ENCODE measurements around the gene DLGAP5.

The DLGAP5 gene

DNA sequence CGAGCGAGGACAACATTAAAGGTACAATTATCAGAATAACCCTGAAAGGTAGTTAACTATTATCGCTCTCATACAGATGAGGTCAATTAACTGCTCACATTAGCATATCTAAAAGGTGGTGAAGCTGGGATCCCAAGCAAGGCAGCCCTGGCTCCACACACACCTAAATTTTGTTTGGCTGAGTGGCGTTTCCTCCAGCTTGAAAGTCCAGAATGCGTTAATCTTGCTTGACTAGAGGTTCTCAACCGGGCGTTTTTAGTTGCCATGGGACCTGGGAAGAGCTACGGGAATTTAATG is 531 bp downstream of the DLGAP5 start:
- in situ Hi-C loops (cut with MboI; ENCODE audit: low sequenced_read_pairs) = no loop called here

DNA sequence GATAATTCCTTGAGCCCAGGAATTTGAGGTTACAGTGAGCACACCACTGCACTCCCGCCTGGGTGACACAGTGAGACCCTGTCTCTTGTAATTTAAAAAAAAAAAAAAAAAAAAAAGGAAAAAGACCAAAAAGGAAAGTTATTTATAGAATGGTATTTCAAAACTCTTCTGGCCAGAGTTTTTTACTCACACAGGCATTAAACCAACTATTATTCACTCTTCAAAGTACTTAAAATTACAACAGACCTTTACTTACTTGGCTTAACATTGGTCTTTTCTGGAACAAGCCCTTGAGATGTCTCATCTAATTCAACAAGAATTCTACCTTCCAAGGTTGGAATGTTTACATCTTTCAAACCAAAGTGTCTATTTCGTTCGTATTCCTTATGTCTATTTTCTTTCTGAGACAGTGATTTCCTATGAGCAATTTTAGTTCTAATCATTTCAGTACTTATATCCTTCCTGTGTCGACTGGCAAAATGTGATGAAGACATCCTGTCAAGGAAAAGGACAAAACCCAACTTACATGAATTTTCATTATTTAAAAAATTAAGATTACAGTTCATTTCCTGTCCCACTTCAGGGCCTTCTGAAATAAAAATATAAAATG is 2.6 kb downstream of the DLGAP5 start:
- in situ Hi-C loops (cut with MboI; ENCODE audit: low sequenced_read_pairs) = no loop called here

DNA sequence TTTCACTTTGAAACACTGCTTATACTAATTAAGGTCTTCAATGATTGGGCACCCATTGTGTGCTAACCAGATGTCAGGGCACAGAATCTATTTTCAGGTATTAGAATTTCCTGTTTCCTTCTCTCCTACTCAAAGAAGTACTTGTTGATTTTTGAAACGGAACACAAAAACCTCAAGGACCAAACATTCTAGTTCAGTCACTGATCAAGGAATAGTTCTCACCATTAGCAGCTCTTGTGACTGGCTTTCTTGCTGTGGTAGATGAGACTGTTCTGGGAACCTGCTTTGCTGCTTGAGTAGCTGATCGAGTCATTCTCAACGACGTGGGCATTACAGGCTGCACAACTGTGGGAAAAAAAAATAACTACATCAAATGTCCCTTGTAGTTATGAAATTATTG is 11.0 kb downstream of the DLGAP5 start:
- in situ Hi-C loops (cut with MboI; ENCODE audit: low sequenced_read_pairs) = no loop called here

DNA sequence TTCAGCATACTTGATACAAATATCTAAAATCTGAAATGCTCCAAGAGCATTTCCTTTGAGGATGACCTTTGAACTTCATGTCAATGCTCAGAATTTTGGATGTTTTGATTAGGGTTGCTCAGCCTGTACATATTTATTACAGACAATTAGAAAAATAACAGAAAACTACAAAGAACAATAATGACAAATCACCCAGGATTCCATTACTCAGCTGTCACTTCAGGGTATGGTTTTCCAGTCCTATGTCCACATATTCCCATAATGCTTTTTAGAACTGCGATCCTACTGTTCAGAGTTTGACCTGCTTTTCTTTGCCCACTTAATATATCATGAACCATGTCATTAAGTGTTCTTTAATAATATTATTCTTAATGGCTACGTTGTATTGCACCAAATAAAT is 11.4 kb downstream of the DLGAP5 start:
- in situ Hi-C loops (cut with MboI; ENCODE audit: low sequenced_read_pairs) = no loop called here

DNA sequence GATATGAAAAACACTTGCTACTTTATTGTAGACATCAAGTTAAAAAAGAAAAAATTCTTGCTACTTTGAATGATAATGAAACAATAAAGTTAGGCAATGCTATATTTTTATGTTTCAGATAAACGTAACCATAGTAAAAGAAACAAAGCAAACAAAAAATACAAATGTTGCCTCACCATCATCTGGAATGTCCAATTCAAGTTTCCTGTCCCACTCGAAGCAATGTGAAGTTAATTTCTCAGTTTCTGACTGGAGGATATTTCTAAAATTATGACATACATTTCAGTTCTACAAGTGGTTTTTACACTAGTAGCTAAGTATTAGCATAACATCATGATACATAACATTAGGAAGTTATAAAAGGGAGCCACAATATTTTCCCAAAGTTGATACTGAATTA is 20.9 kb downstream of the DLGAP5 start:
- in situ Hi-C loops (cut with MboI; ENCODE audit: low sequenced_read_pairs) = no loop called here

DNA sequence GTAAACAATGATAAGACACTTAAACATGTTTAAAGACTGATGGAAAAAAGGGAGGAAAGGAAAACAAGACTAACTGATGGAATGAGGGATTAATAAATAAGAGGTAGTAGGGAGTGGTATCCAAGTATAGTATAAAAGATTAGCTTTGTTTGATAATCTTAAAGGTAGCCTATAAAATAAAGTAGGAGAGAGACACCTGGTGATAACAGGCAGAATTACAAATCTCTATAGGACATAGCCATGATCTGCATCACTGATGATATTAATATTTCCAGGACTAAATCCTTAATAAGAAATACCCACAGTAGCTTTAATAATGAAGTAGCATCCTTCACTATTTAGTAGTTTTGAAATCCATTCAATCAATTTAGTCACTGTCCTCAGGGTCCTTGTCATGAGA is 30.4 kb downstream of the DLGAP5 start:
- in situ Hi-C loops (cut with MboI; ENCODE audit: low sequenced_read_pairs) = no loop called here

DNA sequence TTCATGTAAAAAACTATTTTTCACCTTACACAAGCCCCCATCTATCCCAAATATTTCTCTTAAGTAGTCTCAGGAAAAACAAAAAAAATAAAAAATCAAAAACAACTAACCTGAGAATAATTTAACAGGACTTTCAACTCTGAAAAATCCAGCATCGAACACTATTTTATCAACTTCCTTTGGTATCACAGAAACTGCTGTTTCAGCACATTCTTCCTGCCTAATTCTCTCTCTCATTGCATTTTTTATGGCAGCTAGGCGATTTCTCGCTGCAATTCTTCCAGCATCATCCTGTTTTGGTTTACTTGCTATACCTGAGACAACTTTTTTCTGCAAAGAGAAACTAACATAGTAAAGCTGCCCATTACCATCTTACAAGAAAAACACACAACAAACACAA is 33.0 kb downstream of the DLGAP5 start:
- in situ Hi-C loops (cut with MboI; ENCODE audit: low sequenced_read_pairs) = loop anchor here (10.0 kb wide), 1 partner anchor 64 kb away; no protein-coding TSS in a partner anchor

DNA sequence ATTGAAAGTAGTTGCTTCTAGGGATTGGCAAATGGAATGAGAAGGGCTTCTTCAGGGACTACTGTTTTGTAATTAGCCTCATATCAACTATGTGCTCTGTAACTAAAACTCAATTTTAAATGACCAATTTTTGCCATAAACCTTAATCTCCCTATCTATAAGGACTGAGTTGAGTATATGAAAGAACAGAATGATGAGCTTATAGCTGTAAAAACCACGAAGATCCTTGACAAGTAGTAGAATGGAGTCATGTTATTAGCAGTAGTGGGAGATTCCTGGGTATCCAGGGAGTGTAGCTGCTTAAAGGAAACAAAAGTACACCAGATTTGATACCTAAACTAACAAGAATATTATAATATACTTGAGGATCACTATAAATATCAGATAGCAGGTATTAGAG is 34.3 kb downstream of the DLGAP5 start:
- in situ Hi-C loops (cut with MboI; ENCODE audit: low sequenced_read_pairs) = loop anchor here (10.0 kb wide), 1 partner anchor 62 kb away; no protein-coding TSS in a partner anchor

DNA sequence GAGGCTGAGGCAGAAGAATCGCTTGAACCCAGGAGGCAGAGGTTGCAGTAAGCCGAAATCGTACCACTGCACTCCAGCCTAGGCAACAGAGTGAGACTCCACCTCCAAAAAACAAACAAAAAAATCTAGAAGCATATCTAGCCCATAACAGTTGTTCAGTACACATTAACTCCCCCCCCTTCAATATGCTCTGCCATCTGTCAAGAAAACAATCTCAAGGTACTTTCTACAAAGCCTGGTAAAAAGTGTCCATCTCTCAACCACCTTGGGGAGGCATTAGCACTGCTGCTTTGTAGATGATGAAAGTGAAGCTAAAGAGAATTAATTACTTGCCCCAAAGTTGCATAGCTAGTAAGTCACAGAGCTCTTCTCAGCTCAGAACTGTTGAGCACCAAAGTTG is 37.4 kb downstream of the DLGAP5 start:
- in situ Hi-C loops (cut with MboI; ENCODE audit: low sequenced_read_pairs) = loop anchor here (10.0 kb wide), 1 partner anchor 59 kb away; no protein-coding TSS in a partner anchor

DNA sequence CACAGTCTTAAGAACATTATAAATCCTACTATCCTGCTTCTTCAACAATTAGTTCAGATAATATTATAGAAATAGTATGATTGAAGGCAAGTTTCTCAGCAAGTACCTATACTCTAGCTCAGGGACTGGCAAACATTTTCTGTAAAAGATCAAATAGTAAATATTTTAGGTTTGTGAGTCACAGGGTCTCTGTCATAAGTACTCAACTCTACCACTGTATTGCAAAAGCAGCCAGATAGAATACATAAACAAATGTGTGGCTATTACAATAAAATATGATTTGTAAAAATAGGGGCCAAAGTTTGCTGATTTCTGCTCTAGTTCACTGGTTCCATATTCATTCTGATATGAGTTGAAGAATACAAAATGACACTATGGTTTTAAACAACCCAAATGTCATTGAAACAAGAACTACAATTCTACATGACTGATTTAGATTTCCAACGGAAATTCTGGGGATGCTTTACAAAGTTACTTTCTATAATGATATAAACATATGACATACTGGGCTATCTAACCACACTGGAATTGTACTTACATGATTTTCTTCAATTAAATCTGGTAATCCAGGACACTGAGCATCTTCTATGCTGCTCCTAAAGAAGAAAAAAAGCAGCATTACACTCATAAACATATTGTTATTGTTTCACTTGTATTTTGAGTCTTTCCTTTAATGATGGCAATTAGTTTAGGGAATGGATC is 39.2 kb downstream of the DLGAP5 start:
- in situ Hi-C loops (cut with MboI; ENCODE audit: low sequenced_read_pairs) = loop anchor here (10.0 kb wide), 1 partner anchor 57 kb away; no protein-coding TSS in a partner anchor

DNA sequence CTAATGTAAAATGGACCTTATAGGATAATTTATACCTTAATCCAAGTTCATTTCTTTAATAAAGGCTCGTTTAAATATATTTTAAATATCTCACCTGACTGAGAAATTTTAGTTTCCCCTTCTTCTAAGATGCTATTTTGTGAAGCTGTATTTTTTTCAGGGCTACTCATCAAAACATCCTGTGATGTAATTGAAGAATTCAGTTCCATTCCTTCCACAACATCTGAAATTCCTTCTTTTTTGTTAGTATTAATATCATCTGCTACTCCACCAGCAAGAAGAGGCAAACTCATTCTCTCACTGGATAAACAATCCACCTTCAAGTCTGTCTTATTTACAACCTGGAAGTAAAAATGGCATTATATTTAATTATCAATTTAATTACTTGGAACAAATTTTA is 39.8 kb downstream of the DLGAP5 start:
- in situ Hi-C loops (cut with MboI; ENCODE audit: low sequenced_read_pairs) = loop anchor here (10.0 kb wide), 1 partner anchor 57 kb away; no protein-coding TSS in a partner anchor

DNA sequence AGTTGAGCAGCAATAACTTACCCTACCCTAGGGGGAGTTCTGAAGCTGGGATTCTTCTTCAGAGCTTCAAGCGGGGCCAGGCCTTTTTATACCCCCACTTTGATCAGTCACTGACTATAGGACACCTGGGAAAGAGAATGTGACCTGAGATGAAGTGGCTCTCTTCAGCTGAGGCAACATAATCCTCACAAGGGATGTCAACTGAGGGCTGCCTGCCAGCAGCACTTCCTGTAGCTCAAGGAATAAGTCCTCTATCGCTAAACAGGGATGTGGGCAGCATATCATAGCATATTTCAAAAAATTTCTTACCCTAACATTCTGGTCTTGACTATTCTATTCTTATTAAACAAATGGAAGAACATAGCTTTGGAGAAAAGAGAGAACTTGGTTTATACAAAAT is 45.0 kb downstream of the DLGAP5 start:
- in situ Hi-C loops (cut with MboI; ENCODE audit: low sequenced_read_pairs) = no loop called here

DNA sequence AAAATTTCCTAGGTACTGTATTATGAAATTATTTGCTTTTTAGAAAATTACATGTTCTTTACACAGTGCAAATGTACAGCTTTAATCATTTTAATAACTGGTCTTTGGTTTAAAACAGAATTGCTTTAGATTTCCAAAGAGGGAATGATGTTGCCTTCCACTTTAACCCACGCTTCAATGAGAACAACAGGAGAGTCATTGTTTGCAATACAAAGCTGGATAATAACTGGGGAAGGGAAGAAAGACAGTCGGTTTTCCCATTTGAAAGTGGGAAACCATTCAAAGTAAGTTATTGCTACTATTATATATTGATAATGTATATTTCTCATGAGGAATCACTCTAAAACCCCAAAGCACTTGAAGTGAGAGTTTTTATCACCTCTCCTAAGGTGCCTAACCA is 48.9 kb downstream of the DLGAP5 start:
- in situ Hi-C loops (cut with MboI; ENCODE audit: low sequenced_read_pairs) = no loop called here

DNA sequence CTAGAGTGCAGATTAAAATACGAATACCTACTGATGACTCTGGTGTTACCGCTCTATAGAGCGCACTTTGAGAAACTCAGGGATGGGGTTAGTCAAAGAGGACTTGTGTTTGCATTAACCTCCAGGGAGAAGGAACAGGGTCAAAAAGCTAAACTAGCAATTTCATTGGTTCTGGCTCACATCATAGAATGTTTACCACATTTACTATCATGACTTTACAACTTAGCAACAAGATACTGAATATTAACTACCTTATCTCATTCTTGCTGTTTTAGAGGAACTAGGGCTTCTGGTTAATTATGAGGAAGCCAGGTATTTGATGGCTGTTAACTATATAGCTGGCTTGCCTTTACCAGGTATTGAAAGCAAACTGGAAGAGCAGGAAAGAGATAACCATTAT is 49.6 kb downstream of the DLGAP5 start:
- in situ Hi-C loops (cut with MboI; ENCODE audit: low sequenced_read_pairs) = no loop called here

DNA sequence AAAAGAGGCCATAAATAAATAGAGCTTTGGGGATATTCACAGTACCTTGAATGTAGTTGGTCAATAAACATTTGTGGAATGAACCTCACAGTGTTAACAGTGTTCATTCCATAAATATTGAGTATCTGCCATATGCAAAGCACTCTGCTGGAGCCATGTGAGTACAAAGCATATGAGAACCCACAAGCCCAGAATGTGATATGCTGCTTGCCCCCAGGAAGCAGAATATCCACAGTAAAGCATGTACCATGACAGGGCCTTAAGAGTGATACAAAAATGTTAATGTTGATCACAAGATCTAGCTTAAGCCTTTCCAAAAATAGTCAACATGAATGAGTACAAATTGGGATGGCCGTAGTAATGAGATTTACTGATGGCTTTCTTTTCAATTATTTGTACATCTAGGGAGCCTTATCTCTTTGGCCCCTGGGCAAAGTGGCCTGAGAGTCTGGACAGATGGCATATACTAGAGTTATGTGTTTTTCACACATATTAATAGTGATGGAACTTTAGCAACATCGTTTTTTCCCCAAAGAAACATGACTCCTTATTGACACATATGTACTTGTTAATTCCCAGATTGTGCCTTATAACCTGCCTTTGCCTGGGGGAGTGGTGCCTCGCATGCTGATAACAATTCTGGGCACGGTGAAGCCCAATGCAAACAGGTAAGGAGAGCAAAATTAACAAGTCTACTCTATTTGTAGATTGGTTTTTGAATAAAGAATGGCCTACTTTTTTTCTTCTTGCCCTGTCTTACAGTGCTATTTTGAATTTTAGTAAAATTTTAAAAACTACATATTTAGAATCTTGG is 51.5 kb downstream of the DLGAP5 start:
- in situ Hi-C loops (cut with MboI; ENCODE audit: low sequenced_read_pairs) = no loop called here

DNA sequence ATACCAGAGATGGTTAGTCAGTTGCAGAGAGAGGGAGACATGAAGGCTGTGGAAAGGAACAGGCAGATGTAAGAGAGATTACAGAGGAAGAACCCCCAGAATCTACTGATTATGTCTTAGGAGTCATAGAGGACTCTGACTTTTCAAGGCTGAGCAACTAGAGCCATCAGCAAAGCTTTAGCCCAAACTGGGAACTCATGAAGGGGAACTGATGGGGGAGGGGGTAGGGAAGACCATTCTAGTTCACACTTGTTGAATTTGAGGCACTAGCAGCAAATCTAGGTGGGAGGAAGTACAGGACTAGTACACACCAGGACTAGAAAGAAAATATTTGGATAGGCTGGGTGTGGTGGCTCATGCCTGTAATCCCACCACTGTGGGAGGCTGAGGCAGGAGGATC is 52.2 kb downstream of the DLGAP5 start:
- in situ Hi-C loops (cut with MboI; ENCODE audit: low sequenced_read_pairs) = no loop called here

DNA sequence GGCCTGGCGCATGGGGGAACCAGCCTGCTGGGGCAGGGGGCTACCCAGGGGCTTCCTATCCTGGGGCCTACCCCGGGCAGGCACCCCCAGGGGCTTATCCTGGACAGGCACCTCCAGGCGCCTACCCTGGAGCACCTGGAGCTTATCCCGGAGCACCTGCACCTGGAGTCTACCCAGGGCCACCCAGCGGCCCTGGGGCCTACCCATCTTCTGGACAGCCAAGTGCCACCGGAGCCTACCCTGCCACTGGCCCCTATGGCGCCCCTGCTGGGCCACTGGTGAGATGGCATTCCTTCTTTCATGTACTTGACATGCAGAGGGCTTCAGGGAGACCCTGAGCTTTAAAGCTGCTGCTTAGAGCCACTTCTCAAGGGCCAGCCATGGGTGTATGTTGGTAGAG is 53.3 kb downstream of the DLGAP5 start:
- in situ Hi-C loops (cut with MboI; ENCODE audit: low sequenced_read_pairs) = no loop called here

DNA sequence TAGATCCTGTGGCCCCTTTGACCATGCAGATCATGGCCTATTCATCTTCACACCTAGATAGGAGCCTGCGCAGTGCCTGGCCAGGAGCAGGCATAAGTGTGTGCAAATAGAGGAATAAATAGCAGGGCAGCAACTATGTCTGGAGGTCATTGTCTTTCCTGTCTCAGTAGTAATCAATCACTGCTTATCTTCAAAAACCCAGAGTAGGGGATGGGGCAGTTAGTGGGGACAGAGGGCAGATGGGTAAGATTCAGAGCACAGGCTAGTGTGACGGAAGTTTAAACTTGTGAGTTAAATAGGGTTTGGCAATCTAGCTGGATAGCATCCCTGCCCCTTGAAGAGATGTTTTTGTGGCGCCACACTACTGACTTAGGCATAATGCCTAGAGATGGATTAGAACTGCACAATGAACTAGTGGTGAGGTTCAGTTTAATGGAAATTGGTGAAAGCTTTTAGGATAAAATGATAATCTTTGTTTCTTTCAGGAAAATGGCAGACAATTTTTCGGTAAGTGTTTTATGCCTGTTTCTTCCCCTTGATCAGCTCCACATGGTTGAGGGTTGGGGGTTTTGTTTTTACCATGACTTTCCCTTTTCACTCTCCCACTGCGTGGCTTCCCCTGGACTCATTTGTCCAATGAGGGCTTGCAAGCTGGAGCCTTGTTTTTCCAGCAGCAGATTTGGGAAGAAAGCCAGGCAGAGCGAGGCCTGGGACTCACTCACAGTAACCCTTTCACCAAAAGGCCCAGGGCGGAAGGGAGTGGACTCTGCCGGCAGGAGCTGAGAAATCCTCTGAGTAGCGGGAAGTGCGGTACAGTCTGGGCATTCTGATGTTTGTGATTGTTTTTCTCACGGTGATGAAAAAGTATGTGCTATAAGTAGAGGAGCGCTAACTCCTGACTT is 54.2 kb downstream of the DLGAP5 start:
- in situ Hi-C loops (cut with MboI; ENCODE audit: low sequenced_read_pairs) = no loop called here

DNA sequence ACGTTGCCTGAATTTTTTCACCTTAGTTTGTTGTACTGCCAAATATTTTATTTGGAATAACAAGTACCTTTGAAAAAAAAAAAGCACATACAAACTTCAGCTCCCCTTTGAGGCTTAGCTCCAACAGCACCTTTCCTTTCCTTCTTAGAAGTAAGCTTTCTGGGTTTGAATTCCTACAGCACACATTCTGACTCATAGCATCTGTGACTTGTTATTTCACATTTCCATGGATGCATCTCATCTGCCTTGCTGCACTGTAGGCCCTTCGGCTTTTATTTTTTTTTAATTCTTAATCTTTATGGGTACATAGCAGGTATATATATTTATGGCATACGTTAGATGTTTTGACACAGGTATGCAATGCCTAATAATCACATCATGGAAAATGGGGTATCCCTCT is 55.1 kb downstream of the DLGAP5 start:
- in situ Hi-C loops (cut with MboI; ENCODE audit: low sequenced_read_pairs) = no loop called here

DNA sequence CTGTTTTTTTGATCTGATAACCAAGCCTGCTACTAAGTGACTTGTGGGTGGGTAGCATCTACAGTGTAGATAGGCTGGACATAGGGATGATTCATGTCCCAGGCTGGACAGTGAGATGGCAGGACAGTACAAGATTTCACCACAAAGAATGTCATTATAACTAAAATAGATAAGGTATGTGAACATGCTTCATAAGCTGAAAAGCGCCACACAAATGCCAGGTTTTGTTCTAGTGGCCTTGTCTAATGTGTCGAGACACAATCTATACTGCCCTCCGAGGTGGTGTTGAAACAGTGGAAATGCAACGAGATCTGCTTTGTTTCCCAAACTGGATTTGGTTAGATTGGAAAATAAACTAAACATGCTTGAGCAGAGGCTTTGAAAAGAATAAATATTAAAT is 58.0 kb downstream of the DLGAP5 start:
- in situ Hi-C loops (cut with MboI; ENCODE audit: low sequenced_read_pairs) = no loop called here
